HG02678 (cell line): ENCODE results near the gene OR56A5.
"Not testable (repeated sequence)": the region's sequence is repeated elsewhere in the genome, so short reads cannot be mapped to it uniquely, and the experiment has no call there.

Source experiments
- ATAC-seq: cut with Tn5 transposase; IDR thresholded peaks from one replicate; pipeline ENCODE4 v1.9.1; 2021; ENCODE audit warnings: mild to moderate bottlenecking, moderate library complexity; ENCODE audit not compliant: unreplicated experiment

OR56A5 gene

GRCh38 chr11:5968394-5968793 is at the start of gene OR56A5:
Gene OR56A5, minus strand, starts transcription at chr11:5968494. Its CDS starts 0 bp downstream, at chr11:5968494.
- no peak for ATAC-seq

GRCh38 chr11:6013042-6013441 is 44.7 kb upstream of the OR56A5 start:
- no peak for ATAC-seq

GRCh38 chr11:6012035-6012668 is 43.9 kb upstream of the OR56A5 start:
- ATAC-seq = no peak

- ATAC-seq = no peak
Measured at GRCh38 chr11:6006846-6007245, 38.6 kb upstream of the OR56A5 start, which contains the start of gene OR56A4. Gene OR56A4, minus strand, starts transcription at chr11:6006946. Its CDS starts 3,954 bp downstream, at chr11:6002992.

- no peak for ATAC-seq
Measured at GRCh38 chr11:6006395-6006794, 38.1 kb upstream of the OR56A5 start.

- ATAC-seq = no peak
Measured at GRCh38 chr11:6002202-6002699, 34.0 kb upstream of the OR56A5 start.

- ATAC-seq = no peak
Measured at GRCh38 chr11:5994791-5995190, 26.5 kb upstream of the OR56A5 start.

GRCh38 chr11:5992604-5993251 is 24.4 kb upstream of the OR56A5 start:
- no peak for ATAC-seq

- ATAC-seq = no peak
Measured at GRCh38 chr11:5992150-5992549, 23.9 kb upstream of the OR56A5 start.

- ATAC-seq = no peak
Measured at GRCh38 chr11:5989203-5989602, 20.9 kb upstream of the OR56A5 start.

GRCh38 chr11:5986885-5987284 is 18.6 kb upstream of the OR56A5 start, which contains the start of gene OR52L1:
Gene OR52L1, minus strand, starts transcription at chr11:5986985. Its CDS starts 55 bp downstream, at chr11:5986930.
- ATAC-seq = no peak

- ATAC-seq = no peak
Measured at GRCh38 chr11:5983443-5983842, 15.1 kb upstream of the OR56A5 start.

GRCh38 chr11:5973530-5973929 is 5.2 kb upstream of the OR56A5 start:
- ATAC-seq = no peak

- no peak for ATAC-seq
Measured at GRCh38 chr11:5967708-5968107, 586 bp downstream of the OR56A5 start.

- no peak for ATAC-seq
Measured at GRCh38 chr11:5966958-5967357, 1.3 kb downstream of the OR56A5 start.

- not testable (repeated sequence) for ATAC-seq
Measured at GRCh38 chr11:5960704-5961320, 7.5 kb downstream of the OR56A5 start.

GRCh38 chr11:5955586-5955985 is 12.7 kb downstream of the OR56A5 start:
- ATAC-seq = no peak

- no peak for ATAC-seq
Measured at GRCh38 chr11:5941951-5942350, 26.3 kb downstream of the OR56A5 start, which contains the start of gene OR56A3. Gene OR56A3, plus strand, starts transcription at chr11:5942251. Its CDS starts 5,096 bp downstream, at chr11:5947347.

- ATAC-seq = no peak
Measured at GRCh38 chr11:5940748-5941147, 27.5 kb downstream of the OR56A5 start.

- ATAC-seq = no peak
Measured at GRCh38 chr11:5938603-5938965, 29.7 kb downstream of the OR56A5 start.

- ATAC-seq = no peak
Measured at GRCh38 chr11:5937868-5938602, 30.3 kb downstream of the OR56A5 start.
